Right atrium auricular region (tissue), 2 donors: Measurements from ENCODE around the gene LPIN1. TPM values are rescaled to one million over a fixed set of nuclear protein-coding genes. Genes with fewer than 3 reads are reported as not detected.
"Not testable (repeated sequence)": the region's sequence is repeated elsewhere in the genome, so short reads cannot be mapped to it uniquely, and the experiment has no call there.

Source experiments
- DNase-seq: peaks from one replicate; pipeline ENCODE4 v3.0.0-alpha.2; 2019; ENCODE audit warnings: low spot score
- H3K27ac ChIP-seq, 2 donors: fragments of 200-600 bp; sonication (generic); 1 replicate in 1 of 2; 2 replicates in 1 of 2; pipeline ENCODE4 v1.5.1; 2016 to 2019
- H3K27me3 ChIP-seq, 2 donors: fragments of 200-600 bp; sonication (generic); one replicate each; pipeline versions ENCODE4 v1.5.1 to v1.6.0; 2017 to 2019
- H3K36me3 ChIP-seq: fragments of 200-600 bp; sonication (generic); one replicate; pipeline ENCODE4 v1.5.1; 2016
- H3K4me1 ChIP-seq, 2 donors: fragments of 200-600 bp; sonication (generic); one replicate each; pipeline versions ENCODE4 v1.5.1 to v1.6.0; 2017 to 2019
- H3K4me3 ChIP-seq, 2 donors: fragments of 200-600 bp; sonication (generic); 1 replicate in 1 of 2; 2 replicates in 1 of 2; pipeline ENCODE4 v1.5.1; 2017 to 2019; ENCODE audit warnings: mild to moderate bottlenecking in 1 of 2, moderate library complexity in 1 of 2
- H3K9me3 ChIP-seq, 2 donors: fragments of 200-600 bp; sonication (generic); one replicate each; pipeline ENCODE4 v1.5.1; 2019
- total RNA-seq, 2 donors: library from RNA; depleted of rRNA; stranded (reverse); fragments of >200 nt; gene quantifications; one replicate each; pipeline ENCODE4 v1.1.0, GENCODE V29; 2016
- TF ChIP-seq, protein P1 (sequence below), 2 donors: fragments of 200-600 bp; sonication (generic); IDR thresholded peaks; one replicate each; pipeline ENCODE4 v1.5.1; 2019; ENCODE audit warnings: antibody characterized with exemption in 2 of 2

Gene LPIN1
- total RNA-seq, 2 donors from 2014 or later, result 21.0 to 27.4 TPM

GRCh38 chr2:11839916-11840315 lies 93.5 kb downstream of the LPIN1 start:
- H3K27me3 ChIP-seq, result no peaks in the 10 kb centered on the region

GRCh38 chr2:11842336-11842735 lies 95.9 kb downstream of the LPIN1 start:
- H3K4me3 ChIP-seq, result no peak overlapping the region
- H3K27ac ChIP-seq, result no peak overlapping the region
- H3K27me3 ChIP-seq, result no peaks in the 10 kb centered on the region
- TF ChIP-seq, protein P1, sequence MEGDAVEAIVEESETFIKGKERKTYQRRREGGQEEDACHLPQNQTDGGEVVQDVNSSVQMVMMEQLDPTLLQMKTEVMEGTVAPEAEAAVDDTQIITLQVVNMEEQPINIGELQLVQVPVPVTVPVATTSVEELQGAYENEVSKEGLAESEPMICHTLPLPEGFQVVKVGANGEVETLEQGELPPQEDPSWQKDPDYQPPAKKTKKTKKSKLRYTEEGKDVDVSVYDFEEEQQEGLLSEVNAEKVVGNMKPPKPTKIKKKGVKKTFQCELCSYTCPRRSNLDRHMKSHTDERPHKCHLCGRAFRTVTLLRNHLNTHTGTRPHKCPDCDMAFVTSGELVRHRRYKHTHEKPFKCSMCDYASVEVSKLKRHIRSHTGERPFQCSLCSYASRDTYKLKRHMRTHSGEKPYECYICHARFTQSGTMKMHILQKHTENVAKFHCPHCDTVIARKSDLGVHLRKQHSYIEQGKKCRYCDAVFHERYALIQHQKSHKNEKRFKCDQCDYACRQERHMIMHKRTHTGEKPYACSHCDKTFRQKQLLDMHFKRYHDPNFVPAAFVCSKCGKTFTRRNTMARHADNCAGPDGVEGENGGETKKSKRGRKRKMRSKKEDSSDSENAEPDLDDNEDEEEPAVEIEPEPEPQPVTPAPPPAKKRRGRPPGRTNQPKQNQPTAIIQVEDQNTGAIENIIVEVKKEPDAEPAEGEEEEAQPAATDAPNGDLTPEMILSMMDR (IDR thresholded peaks at IDR 0.05), result no peak
- H3K36me3 ChIP-seq, result no peaks in the 10 kb centered on the region
- H3K4me1 ChIP-seq, result no peaks in the 10 kb centered on the region
- no peak for DNase-seq
- no peaks in the 10 kb centered on the region for H3K9me3 ChIP-seq

More at GRCh38 chr2:11839916-11840315, 93.5 kb downstream of the LPIN1 start:
- Histone ChIP-seq H3K9me3 (no peaks in the 10 kb centered on the region), H3K27ac (no peak overlapping the region), H3K36me3 (no peaks in the 10 kb centered on the region), H3K4me3 (no peak overlapping the region), H3K4me1 (no peaks in the 10 kb centered on the region)
- no peak for DNase-seq
- TF ChIP-seq, protein P1 (IDR thresholded peaks at IDR 0.05), result no peak

DNA sequence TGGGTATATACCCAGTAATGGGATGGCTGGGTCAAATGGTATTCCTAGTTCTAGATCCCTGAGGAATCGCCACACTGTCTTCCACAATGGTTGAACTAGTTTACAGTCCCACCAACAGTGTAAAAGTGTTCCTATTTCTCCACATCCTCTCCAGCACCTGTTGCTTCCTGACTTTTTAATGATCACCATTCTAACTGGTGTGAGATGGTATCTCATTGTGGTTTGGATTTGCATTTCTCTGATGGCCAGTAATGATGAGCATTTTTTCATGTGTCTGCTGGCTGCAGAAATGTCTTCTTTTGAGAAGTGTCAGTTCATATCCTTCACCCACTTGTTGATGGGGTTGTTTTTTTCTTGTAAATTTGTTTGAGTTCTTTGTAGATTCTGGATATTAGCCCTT lies 98.4 kb downstream of the LPIN1 start:
- H3K27ac ChIP-seq, DNase-seq, H3K4me1 ChIP-seq, H3K4me3 ChIP-seq, H3K9me3 ChIP-seq, H3K27me3 ChIP-seq, H3K36me3 ChIP-seq: not testable (repeated sequence)

DNA sequence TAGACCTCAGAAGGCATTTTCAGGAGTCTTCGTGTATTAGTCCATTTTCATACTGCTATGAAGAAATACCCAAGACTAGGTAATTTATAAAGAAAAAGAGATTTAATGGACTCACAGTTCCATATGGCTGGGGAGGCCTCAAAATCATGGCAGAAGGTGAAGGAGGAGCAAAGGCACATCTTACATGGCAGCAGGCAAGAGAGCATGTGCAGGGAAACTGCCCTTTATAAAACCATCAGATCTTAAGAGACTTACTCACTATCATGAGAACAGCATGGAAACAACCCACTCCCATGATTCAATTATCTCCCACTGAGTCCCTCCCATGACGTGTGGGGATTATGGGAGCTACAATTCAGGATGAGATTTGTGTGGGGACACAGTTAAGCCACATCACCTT lies 101.5 kb downstream of the LPIN1 start:
- not testable (repeated sequence) for H3K9me3 ChIP-seq, H3K4me3 ChIP-seq, DNase-seq, H3K4me1 ChIP-seq, H3K36me3 ChIP-seq, H3K27ac ChIP-seq, H3K27me3 ChIP-seq

DNA sequence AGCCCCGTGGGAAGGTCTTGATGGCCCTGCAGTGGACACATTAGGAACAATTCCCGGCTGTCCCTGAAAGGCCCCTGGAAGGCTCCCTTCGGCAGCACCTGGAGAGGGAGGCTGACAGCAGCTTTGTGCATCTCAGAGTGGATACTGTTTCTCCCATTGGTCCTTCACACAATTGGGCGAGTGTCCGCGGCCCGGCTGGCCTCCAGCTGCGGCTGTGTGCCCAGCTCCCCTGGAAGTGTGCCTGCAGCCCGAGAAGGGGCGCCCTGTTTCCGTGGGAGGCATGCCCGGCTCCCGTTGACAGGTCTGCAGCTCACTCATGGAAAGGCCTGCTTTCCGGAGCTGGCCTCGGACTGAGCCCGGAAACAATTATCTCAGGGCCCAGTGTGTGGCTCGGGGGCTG lies 103.7 kb downstream of the LPIN1 start:
- no peaks in the 10 kb centered on the region for H3K9me3 ChIP-seq
- H3K27me3 ChIP-seq, result no peaks in the 10 kb centered on the region
- no peak for DNase-seq
- no peak overlapping the region for H3K27ac ChIP-seq
- no peaks in the 10 kb centered on the region for H3K4me1 ChIP-seq
- TF ChIP-seq, protein P1 (IDR thresholded peaks at IDR 0.05), result no peak
- no peak overlapping the region for H3K4me3 ChIP-seq
- H3K36me3 ChIP-seq, result no peaks in the 10 kb centered on the region

GRCh38 chr2:11852526-11853196 lies 106.2 kb downstream of the LPIN1 start:
- DNase-seq, result no peak
- TF ChIP-seq, protein P1 (IDR thresholded peaks at IDR 0.05), result no peak
- Histone ChIP-seq H3K9me3 (no peaks in the 10 kb centered on the region), H3K4me1 (no peaks in the 10 kb centered on the region), H3K27ac (no peak overlapping the region), H3K36me3 (no peaks in the 10 kb centered on the region), H3K27me3 (no peaks in the 10 kb centered on the region), H3K4me3 (no peak overlapping the region)

GRCh38 chr2:11853197-11853588 lies 106.8 kb downstream of the LPIN1 start:
- H3K4me3 ChIP-seq, result no peak overlapping the region
- H3K27ac ChIP-seq, result no peak overlapping the region
- no peak for DNase-seq
- H3K9me3 ChIP-seq, result no peaks in the 10 kb centered on the region
- TF ChIP-seq, protein P1 (IDR thresholded peaks at IDR 0.05), result no peak
- no peaks in the 10 kb centered on the region for H3K36me3 ChIP-seq
- H3K27me3 ChIP-seq, result no peaks in the 10 kb centered on the region
- no peaks in the 10 kb centered on the region for H3K4me1 ChIP-seq
